OCI-LY3 (cell line): ENCODE measurements around the gene CR1L.
"Not testable (repeated sequence)": the region's sequence is repeated elsewhere in the genome, so short reads cannot be mapped to it uniquely, and the experiment has no call there.

Experiments used
- H2AFZ ChIP-seq: fragments of 200-600, 300-600 bp; shearing (Covaris generic); 2 replicates; pipeline ENCODE4 v1.6.0; 2014; ENCODE audit warnings: antibody characterized with exemption, low read depth, low read length
- H3K27ac ChIP-seq: fragments of 200-600, 300-600 bp; sonication (generic); 2 replicates; pipeline ENCODE4 v1.5.1; 2014; ENCODE audit warnings: mild to moderate bottlenecking, low read length, moderate library complexity, mixed read lengths
- H3K27me3 ChIP-seq: fragments of 200-600, 300-600 bp; sonication (generic); 2 replicates; pipeline ENCODE4 v1.6.1; 2014; ENCODE audit warnings: low read depth, low read length, mixed read lengths
- H3K36me3 ChIP-seq: fragments of 200-600, 300-600 bp; sonication (generic); replicated peaks from 2 replicates; pipeline ENCODE3; 2014; ENCODE audit warnings: low read depth, low read length, mixed read lengths
- H3K4me1 ChIP-seq: fragments of 300-600, 200-600 bp; sonication (generic); 2 replicates; pipeline ENCODE4 v1.6.1; 2014; ENCODE audit warnings: low read length, mixed read lengths
- H3K4me2 ChIP-seq: fragments of 200-600, 300-600 bp; sonication (generic); 2 replicates; pipeline ENCODE4 v1.6.1; 2014; ENCODE audit warnings: low read length, mixed read lengths
- H3K4me3 ChIP-seq: fragments of 300-600, 200-600 bp; sonication (generic); 2 replicates; pipeline ENCODE4 v1.5.1; 2014; ENCODE audit warnings: antibody characterized with exemption, mild to moderate bottlenecking, low read length, moderate library complexity
- H3K79me2 ChIP-seq: fragments of 300-600, 200-600 bp; shearing (Covaris generic); 2 replicates; pipeline ENCODE4 v1.6.1; 2014; ENCODE audit warnings: mild to moderate bottlenecking, low read length, mixed read lengths
- H3K9ac ChIP-seq: fragments of 300-600, 200-600 bp; shearing (Covaris generic); 2 replicates; pipeline ENCODE4 v1.6.0; 2014; ENCODE audit warnings: mild to moderate bottlenecking, low read length, moderate library complexity
- H3K9me3 ChIP-seq: fragments of 200-600, 300-600 bp; shearing (Covaris generic); 2 replicates; pipeline ENCODE4 v1.6.1; 2014; ENCODE audit warnings: low read length, mixed read lengths; ENCODE audit not compliant: insufficient read depth
- H4K20me1 ChIP-seq: fragments of 200-600, 300-600 bp; sonication (generic); 2 replicates; pipeline ENCODE4 v1.6.1; 2016; ENCODE audit warnings: low read length, mixed read lengths; ENCODE audit not compliant: insufficient read depth
- EZH2phosphoT487 ChIP-seq: fragments of 200-600 bp; shearing (Covaris generic); IDR thresholded peaks from 2 replicates; pipeline ENCODE4 v1.6.1; 2018; ENCODE audit warnings: antibody characterized with exemption, mixed run types, low read depth
- TF ChIP-seq, protein P1 (sequence below): fragments of 200-600, 300-600 bp; sonication (generic); IDR thresholded peaks from 2 replicates; pipeline ENCODE4 v1.5.1; 2014; ENCODE audit warnings: antibody characterized with exemption, low read length, low read depth

The CR1L gene

DNA sequence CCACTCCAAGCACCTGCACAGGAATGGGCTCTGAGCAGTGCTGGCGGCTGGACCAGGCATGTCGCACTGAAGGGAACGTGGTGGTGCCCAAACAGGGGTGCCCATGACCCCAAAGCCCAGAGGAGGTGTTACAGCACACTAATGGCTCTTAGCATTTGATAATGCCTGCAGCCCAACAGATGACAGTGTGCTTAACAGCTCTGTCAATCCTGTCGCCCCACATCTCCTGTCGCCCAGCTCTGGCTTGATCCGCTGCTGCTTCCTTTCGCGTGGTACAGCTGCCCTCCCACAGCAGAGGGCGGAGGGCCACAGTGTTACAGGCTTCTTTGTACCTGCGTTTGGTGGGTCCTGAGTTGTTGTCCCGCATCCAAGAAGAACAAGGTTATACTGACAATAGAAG is 32.2 kb upstream of the CR1L start:
- Histone ChIP-seq H3K9me3 (no peaks in the 10 kb centered on the region), H2AFZ (no peak overlapping the region), H4K20me1 (no peaks in the 10 kb centered on the region), H3K4me2 (no peak overlapping the region), H3K4me1 (no peaks in the 10 kb centered on the region), H3K79me2 (no peaks in the 10 kb centered on the region), H3K36me3 (no peaks in the 10 kb centered on the region), H3K27ac (no peak overlapping the region), H3K9ac (no peak overlapping the region), H3K27me3 (peaks cover 11% of the 10 kb centered on the region; the same call in 1 of the 2 replicates), H3K4me3 (no peak overlapping the region)
- TF ChIP-seq, protein P1, sequence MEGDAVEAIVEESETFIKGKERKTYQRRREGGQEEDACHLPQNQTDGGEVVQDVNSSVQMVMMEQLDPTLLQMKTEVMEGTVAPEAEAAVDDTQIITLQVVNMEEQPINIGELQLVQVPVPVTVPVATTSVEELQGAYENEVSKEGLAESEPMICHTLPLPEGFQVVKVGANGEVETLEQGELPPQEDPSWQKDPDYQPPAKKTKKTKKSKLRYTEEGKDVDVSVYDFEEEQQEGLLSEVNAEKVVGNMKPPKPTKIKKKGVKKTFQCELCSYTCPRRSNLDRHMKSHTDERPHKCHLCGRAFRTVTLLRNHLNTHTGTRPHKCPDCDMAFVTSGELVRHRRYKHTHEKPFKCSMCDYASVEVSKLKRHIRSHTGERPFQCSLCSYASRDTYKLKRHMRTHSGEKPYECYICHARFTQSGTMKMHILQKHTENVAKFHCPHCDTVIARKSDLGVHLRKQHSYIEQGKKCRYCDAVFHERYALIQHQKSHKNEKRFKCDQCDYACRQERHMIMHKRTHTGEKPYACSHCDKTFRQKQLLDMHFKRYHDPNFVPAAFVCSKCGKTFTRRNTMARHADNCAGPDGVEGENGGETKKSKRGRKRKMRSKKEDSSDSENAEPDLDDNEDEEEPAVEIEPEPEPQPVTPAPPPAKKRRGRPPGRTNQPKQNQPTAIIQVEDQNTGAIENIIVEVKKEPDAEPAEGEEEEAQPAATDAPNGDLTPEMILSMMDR: no peak

DNA sequence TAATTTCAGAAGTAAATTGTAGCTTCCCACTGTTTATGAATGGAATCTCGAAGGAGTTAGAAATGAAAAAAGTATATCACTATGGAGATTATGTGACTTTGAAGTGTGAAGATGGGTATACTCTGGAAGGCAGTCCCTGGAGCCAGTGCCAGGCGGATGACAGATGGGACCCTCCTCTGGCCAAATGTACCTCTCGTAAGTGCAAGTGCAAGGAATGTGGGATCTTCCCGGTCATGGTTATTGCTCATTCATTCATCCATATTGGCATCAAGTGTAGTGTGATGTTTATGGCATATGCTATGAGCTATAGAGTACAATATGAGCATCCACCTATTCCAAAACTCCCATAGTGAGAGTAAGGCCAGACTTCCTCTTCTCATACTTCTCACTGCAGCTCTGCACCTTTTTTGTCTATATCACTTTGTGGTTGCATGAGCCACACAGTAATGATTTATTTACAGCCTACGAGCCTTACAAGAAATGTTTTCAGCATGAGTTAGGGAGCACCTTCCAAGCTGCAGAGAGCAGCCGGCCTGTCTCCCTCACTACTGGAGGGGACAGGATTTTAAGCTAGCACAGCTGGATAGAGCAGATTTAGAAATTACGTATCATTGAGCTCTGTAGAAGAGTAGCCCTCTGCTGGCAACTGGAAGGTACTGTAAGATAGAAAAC is 24.9 kb upstream of the CR1L start:
- peak overlapping the region; percentile 50 for H2AFZ ChIP-seq
- H3K9ac ChIP-seq: no peak overlapping the region
- peak overlapping the region; percentile 59 for H3K4me2 ChIP-seq
- H3K4me1 ChIP-seq: peaks cover 7% of the 10 kb centered on the region
- no peaks in the 10 kb centered on the region for H3K9me3 ChIP-seq
- H3K27me3 ChIP-seq: peaks cover 14% of the 10 kb centered on the region; the same call in 1 of the 2 replicates
- TF ChIP-seq EZH2phosphoT487: no peak
- TF ChIP-seq, protein P1: peak; percentile 80
- H3K27ac ChIP-seq: no peak overlapping the region
- no peaks in the 10 kb centered on the region for H3K79me2 ChIP-seq
- H3K4me3 ChIP-seq: peak overlapping the region; percentile 42
- no peaks in the 10 kb centered on the region for H3K36me3 ChIP-seq
- no peaks in the 10 kb centered on the region for H4K20me1 ChIP-seq

DNA sequence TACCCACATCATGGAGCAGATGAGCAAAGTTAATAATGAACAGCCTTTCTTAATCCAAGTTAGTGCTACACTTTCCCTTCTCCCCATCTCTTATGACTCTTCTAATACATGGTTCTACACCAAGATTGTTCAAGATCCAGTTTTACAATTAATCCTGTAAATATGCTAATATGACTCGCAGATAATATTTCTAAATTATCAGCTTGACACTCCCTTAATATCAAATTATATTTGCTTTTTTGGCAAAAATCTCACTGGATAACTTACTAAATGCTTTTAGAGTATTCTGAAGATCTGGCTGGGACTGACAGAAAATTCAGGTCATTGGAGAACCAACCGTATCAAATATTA is 24.4 kb upstream of the CR1L start:
- TF ChIP-seq, protein P1: no peak
- no peak for TF ChIP-seq EZH2phosphoT487
- Histone ChIP-seq H3K4me2 (peak overlapping the region; percentile 59; the same call in 1 of the 2 replicates), H3K27me3 (peaks cover 14% of the 10 kb centered on the region; the same call in 1 of the 2 replicates), H4K20me1 (no peaks in the 10 kb centered on the region), H3K4me3 (no peak overlapping the region), H3K27ac (no peak overlapping the region), H3K9me3 (no peaks in the 10 kb centered on the region), H3K79me2 (no peaks in the 10 kb centered on the region), H3K9ac (no peak overlapping the region), H2AFZ (no peak overlapping the region), H3K4me1 (peaks cover 7% of the 10 kb centered on the region), H3K36me3 (no peaks in the 10 kb centered on the region)

DNA sequence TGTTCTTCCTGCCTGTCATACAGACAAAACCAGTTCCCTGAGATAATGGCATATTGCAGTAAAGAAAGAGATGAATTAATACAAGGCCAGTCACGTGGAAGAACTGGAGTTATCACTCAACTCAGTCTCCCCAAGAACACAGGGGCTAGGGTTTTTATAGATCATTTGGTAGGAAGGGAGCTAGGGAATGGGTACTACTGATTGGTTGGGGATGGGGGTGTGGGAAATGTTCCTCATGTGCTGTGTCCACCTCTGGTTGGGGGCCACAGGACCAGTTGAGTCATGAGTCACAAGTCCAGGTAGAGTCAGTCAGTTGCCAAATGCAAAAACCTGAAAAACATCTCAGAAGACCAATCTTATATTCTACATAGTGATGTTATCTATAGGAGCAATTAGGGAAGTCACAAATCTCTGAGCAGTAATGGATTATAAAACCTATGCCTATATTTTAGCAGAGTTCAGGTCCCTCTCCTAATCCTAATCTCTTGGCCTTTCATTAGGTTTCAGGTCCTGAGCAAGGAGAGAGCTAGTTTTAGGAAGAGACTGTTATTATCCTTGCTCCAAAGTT is 19.3 kb upstream of the CR1L start:
- not testable (repeated sequence) for H3K9ac ChIP-seq, H3K27me3 ChIP-seq, H2AFZ ChIP-seq

More for the DNA sequence above, 19.3 kb upstream of the CR1L start:
- H3K9me3 ChIP-seq, H4K20me1 ChIP-seq, H3K4me3 ChIP-seq, H3K4me1 ChIP-seq, H3K27ac ChIP-seq, H3K79me2 ChIP-seq, H3K36me3 ChIP-seq, H3K4me2 ChIP-seq: not testable (repeated sequence)
